ENCODE measurements around the gene NCAPG2. TPM values are rescaled to one million over a fixed set of nuclear protein-coding genes. Genes with fewer than 3 reads are reported as not detected.

The NCAPG2 gene
- total RNA-seq, 1 experiment from 2014 or later, result 27.4 TPM

GRCh38 chr7:158694650-158695049, 10.0 kb downstream of the NCAPG2 start:
- no peak for DNase-seq (ENCODE audit: unreplicated experiment)
- intact Hi-C loops (cut with micrococcal nuclease), result no loop called here

GRCh38 chr7:158689488-158689887, 15.1 kb downstream of the NCAPG2 start:
- ChIA-PET POLR2A (interaction anchor here (0.9 to 1.1 kb wide), 4 partner anchors 9 to 544 kb away, joined by 3 to 4 read pairs (median 3); partner anchors contain the start of gene NCAPG2), CTCF (no interaction called here)
- BruUV-seq (replicated peaks), result no TSS peak
- DNase-seq (ENCODE audit: unreplicated experiment), result no peak
- intact Hi-C loops (cut with micrococcal nuclease), result no loop called here
- Mint-ChIP-seq H3K9me3 (ENCODE audit: unreplicated experiment) (no peaks in the 10 kb centered on the region), H3K4me1 (ENCODE audit: insufficient read depth, unreplicated experiment) (no peaks in the 10 kb centered on the region), H3K27me3 (ENCODE audit: insufficient read depth, unreplicated experiment) (no peaks in the 10 kb centered on the region), H3K36me3 (ENCODE audit: insufficient read depth, unreplicated experiment) (peaks cover 13% of the 10 kb centered on the region), H3K4me3 (ENCODE audit: unreplicated experiment) (no peak overlapping the region), H3K27ac (ENCODE audit: low read depth, unreplicated experiment) (no peak overlapping the region)
- TF ChIP-seq, protein P1, sequence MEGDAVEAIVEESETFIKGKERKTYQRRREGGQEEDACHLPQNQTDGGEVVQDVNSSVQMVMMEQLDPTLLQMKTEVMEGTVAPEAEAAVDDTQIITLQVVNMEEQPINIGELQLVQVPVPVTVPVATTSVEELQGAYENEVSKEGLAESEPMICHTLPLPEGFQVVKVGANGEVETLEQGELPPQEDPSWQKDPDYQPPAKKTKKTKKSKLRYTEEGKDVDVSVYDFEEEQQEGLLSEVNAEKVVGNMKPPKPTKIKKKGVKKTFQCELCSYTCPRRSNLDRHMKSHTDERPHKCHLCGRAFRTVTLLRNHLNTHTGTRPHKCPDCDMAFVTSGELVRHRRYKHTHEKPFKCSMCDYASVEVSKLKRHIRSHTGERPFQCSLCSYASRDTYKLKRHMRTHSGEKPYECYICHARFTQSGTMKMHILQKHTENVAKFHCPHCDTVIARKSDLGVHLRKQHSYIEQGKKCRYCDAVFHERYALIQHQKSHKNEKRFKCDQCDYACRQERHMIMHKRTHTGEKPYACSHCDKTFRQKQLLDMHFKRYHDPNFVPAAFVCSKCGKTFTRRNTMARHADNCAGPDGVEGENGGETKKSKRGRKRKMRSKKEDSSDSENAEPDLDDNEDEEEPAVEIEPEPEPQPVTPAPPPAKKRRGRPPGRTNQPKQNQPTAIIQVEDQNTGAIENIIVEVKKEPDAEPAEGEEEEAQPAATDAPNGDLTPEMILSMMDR (IDR thresholded peaks at IDR 0.05; ENCODE audit: unreplicated experiment), result no peak

More at GRCh38 chr7:158694650-158695049, 10.0 kb downstream of the NCAPG2 start:
- CTCF ChIA-PET, result interaction anchor here (0.8 to 1.2 kb wide), 2 partner anchors 25 to 283 kb away, joined by 3 to 4 read pairs; no protein-coding TSS in a partner anchor
- no TSS peak for BruUV-seq (replicated peaks)
- Mint-ChIP-seq H3K4me1 (ENCODE audit: insufficient read depth, unreplicated experiment) (peaks cover 5% of the 10 kb centered on the region), H3K9me3 (ENCODE audit: unreplicated experiment) (no peaks in the 10 kb centered on the region), H3K27me3 (ENCODE audit: insufficient read depth, unreplicated experiment) (no peaks in the 10 kb centered on the region), H3K27ac (ENCODE audit: low read depth, unreplicated experiment) (no peak overlapping the region), H3K36me3 (ENCODE audit: insufficient read depth, unreplicated experiment) (peaks cover 15% of the 10 kb centered on the region), H3K4me3 (ENCODE audit: unreplicated experiment) (no peak overlapping the region)
- TF ChIP-seq, protein P1 (IDR thresholded peaks at IDR 0.05; ENCODE audit: unreplicated experiment), result no peak
- POLR2A ChIA-PET, result interaction anchor here (1.2 kb wide), 1 partner anchor 10 kb away, joined by 4 read pairs; the partner anchor contains the start of gene NCAPG2

GRCh38 chr7:158687406-158687805, 17.2 kb downstream of the NCAPG2 start:
- ChIA-PET CTCF (no interaction called here), POLR2A (no interaction called here)
- intact Hi-C loops (cut with micrococcal nuclease), result no loop called here
- no TSS peak for BruUV-seq (replicated peaks)
- no peaks in the 10 kb centered on the region for H3K4me1 Mint-ChIP-seq (ENCODE audit: insufficient read depth, unreplicated experiment)
- no peaks in the 10 kb centered on the region for H3K27me3 Mint-ChIP-seq (ENCODE audit: insufficient read depth, unreplicated experiment)
- TF ChIP-seq, protein P1 (IDR thresholded peaks at IDR 0.05; ENCODE audit: unreplicated experiment), result no peak
- H3K27ac Mint-ChIP-seq (ENCODE audit: low read depth, unreplicated experiment), result no peak overlapping the region
- H3K9me3 Mint-ChIP-seq (ENCODE audit: unreplicated experiment), result no peaks in the 10 kb centered on the region
- no peak for DNase-seq (ENCODE audit: unreplicated experiment)
- H3K36me3 Mint-ChIP-seq (ENCODE audit: insufficient read depth, unreplicated experiment), result peaks cover 13% of the 10 kb centered on the region
- H3K4me3 Mint-ChIP-seq (ENCODE audit: unreplicated experiment), result no peak overlapping the region

- TF ChIP-seq, protein P1 (IDR thresholded peaks at IDR 0.05; ENCODE audit: unreplicated experiment), result no peak
- ChIA-PET POLR2A (no interaction called here), CTCF (interaction anchor here (0.6 to 0.7 kb wide), 3 partner anchors 247 to 1346 kb away, joined by 3 read pairs; no protein-coding TSS in a partner anchor)
- Mint-ChIP-seq H3K36me3 (ENCODE audit: insufficient read depth, unreplicated experiment) (peaks cover 13% of the 10 kb centered on the region), H3K4me3 (ENCODE audit: unreplicated experiment) (no peak overlapping the region), H3K9me3 (ENCODE audit: unreplicated experiment) (no peaks in the 10 kb centered on the region), H3K27ac (ENCODE audit: low read depth, unreplicated experiment) (peak overlapping the region; percentile 39), H3K4me1 (ENCODE audit: insufficient read depth, unreplicated experiment) (no peaks in the 10 kb centered on the region), H3K27me3 (ENCODE audit: insufficient read depth, unreplicated experiment) (no peaks in the 10 kb centered on the region)
- intact Hi-C loops (cut with micrococcal nuclease), result no loop called here
- BruUV-seq (replicated peaks), result no TSS peak
- peak; percentile 46 for DNase-seq (ENCODE audit: unreplicated experiment)
Observed at GRCh38 chr7:158685693-158686092, 18.9 kb downstream of the NCAPG2 start.

All from MCF 10A (cell line).